ENCODE data around the gene FKBP5. TPM values are rescaled to one million over a fixed set of nuclear protein-coding genes. Genes with fewer than 3 reads are reported as not detected.

FKBP5 gene
- total RNA-seq, 1 donor, result 1.3 TPM

DNA sequence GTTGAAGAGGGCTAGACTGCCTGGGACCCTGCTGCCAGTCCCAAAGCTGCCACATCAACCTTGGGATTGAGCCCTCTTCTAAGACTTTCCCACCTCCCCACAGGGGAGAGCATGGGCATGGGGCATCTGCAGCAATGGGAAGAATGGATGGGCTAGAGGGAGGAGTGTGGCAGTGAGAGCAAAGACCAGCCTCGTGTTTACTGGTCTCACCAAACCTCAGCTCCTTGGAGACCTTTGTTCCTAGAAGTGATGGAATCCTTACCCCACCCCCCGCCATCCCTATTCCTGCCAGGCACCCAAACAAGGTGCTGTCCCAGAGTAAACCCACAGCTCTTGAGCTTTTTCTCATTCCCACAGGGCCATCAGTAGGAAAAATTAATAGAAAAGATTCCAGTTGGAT lies 28.1 kb upstream of the FKBP5 start:
- DNase-seq (ENCODE audit: low read depth), result no peak
- TF ChIP-seq, protein P1, sequence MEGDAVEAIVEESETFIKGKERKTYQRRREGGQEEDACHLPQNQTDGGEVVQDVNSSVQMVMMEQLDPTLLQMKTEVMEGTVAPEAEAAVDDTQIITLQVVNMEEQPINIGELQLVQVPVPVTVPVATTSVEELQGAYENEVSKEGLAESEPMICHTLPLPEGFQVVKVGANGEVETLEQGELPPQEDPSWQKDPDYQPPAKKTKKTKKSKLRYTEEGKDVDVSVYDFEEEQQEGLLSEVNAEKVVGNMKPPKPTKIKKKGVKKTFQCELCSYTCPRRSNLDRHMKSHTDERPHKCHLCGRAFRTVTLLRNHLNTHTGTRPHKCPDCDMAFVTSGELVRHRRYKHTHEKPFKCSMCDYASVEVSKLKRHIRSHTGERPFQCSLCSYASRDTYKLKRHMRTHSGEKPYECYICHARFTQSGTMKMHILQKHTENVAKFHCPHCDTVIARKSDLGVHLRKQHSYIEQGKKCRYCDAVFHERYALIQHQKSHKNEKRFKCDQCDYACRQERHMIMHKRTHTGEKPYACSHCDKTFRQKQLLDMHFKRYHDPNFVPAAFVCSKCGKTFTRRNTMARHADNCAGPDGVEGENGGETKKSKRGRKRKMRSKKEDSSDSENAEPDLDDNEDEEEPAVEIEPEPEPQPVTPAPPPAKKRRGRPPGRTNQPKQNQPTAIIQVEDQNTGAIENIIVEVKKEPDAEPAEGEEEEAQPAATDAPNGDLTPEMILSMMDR (IDR thresholded peaks at IDR 0.05; ENCODE audit: insufficient read depth, low read depth, low read length), result no peak
- no peak overlapping the region for H3K4me3 ChIP-seq (ENCODE audit: low read depth, low read length)

DNA sequence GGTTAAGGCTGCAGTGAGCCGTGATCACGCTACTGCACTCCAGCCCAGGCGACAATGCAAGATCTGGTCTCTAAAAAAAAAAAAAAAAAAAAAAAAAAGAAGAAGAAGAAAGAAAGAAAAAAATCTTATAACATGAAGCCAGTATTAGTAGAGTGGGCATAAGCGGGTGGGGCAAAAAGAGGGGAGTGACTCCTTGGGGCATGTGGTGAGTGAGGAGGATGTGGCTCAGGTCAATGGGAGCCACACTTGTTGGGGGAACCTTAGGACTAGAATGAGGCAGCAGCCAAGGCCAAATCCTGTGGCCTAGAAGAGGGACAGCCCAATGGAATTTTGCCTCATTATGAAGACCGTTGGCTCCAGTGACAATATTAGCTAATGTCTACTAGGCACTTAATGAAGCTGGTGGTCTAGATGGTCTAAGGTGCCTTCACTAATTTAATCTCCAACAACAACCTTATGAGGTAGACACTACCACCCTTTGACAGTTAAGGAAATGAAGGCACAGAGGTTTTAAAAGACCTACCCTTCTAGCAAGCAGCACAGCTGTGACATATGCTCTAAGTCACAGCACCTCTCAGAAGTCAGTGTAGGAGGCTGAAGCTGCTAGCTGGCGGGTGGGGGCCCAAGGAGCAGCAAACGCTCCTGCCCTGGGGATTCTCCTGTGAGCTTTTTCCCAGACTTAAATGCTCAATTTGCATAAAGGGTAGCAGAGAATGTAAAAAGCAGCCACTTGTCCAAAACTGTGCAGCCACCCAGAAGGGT lies 24.5 kb upstream of the FKBP5 start:
- H3K4me3 ChIP-seq (ENCODE audit: low read depth, low read length), result no peak overlapping the region
- TF ChIP-seq, protein P1 (IDR thresholded peaks at IDR 0.05; ENCODE audit: insufficient read depth, low read depth, low read length), result no peak
- DNase-seq (ENCODE audit: low read depth), result no peak

DNA sequence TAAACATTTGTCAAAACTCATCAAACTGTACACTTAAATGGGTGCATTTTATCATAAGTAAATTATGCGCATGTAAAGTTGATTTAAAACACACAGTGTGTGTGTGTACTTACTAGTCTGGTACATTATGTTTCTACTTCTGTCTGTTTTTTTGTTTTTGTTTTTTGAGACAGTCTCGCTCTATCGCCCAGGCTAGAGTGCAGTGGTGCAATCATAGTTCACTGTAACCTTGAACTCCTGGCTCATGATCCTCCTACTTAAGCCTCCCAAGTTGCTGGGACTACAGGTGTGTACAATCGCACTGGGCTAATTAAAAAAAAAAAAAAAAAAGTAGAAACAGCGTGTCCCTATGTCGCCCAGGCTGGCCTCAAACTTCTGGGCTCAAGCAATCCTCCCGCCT lies 23.0 kb upstream of the FKBP5 start:
- TF ChIP-seq, protein P1 (IDR thresholded peaks at IDR 0.05; ENCODE audit: insufficient read depth, low read depth, low read length), result no peak
- no peak for DNase-seq (ENCODE audit: low read depth)
- H3K4me3 ChIP-seq (ENCODE audit: low read depth, low read length), result no peak overlapping the region

DNA sequence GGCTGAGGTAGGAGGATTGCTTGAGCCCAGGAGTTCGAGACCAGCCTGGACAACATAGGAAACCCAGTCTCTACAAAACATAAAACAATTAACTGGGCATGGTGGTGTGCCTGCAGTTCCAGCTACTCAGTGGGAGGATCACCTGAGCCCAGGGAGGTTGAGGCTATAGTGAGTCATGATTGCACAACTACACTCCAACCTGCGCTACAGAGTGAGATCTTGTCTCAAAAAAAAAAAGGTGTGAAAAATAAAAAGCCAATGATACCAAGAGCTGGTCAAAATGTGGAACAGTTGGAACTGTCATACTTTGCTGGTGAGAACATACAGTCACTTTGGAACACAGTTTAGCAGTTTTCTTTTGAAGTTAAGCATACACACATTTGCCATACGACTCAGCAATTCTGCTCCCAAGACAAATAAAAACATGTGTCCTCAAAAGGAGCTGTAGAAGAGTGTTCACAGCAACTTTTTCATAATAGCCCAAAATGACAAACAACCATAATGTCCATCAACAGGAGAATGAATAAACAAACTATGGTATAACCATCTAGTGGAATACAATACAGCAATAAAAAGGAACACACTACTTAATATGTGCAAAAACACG lies 21.6 kb upstream of the FKBP5 start:
- peak; percentile 41 for DNase-seq (ENCODE audit: low read depth)
- TF ChIP-seq, protein P1 (IDR thresholded peaks at IDR 0.05; ENCODE audit: insufficient read depth, low read depth, low read length), result no peak
- no peak overlapping the region for H3K4me3 ChIP-seq (ENCODE audit: low read depth, low read length)

DNA sequence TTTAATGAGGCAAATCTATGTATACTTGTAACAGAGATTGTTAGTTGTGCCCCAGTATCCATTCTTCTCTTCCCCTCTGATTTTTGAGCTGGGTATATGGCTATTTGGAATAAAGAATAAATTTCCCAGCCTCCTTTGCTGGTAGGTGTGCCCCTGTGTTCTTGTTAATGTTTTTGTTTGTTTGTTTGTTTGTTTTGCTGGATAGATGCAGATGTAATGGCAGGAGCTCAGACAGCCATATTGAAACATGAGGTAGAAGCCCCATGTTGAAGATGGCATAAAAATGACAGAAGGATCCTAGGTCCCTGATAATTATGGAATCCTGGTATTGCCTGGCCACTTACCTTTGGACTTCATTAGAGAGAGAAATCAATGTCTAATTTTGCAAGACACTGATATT lies 19.9 kb upstream of the FKBP5 start:
- no peak overlapping the region for H3K4me3 ChIP-seq (ENCODE audit: low read depth, low read length)
- TF ChIP-seq, protein P1 (IDR thresholded peaks at IDR 0.05; ENCODE audit: insufficient read depth, low read depth, low read length), result no peak
- no peak for DNase-seq (ENCODE audit: low read depth)

DNA sequence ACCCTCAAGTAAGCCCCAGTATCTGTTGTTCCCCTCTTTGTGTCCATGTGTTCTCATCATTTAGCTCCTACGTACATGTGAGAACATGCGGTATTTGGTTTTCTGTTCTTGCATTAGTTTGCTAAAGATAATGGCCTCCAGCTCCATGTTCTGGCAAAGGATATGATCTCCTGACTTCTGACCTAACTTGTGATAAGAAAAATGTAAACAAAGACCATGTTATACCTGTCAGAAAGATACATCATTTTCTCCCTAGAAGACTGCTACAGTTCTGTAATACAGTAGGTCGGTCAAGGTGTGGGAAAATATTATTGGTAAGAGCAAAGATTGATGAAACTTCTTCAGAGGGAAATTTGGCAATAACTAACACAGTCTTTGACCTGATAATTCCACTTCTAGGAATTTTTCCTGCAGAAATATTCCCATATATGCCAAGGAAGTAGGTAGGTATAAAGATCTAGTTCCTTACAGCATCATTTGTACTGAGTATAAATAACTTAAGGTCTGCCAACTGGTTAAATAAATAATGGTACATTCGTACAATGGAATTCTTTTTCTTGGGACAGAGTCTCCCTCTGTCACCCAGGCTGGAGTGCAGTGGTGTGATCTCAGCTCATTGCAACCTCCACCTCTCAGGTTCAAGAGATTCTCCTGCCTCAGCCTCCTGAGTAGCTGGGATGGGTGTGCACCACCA lies 19.1 kb upstream of the FKBP5 start:
- no peak overlapping the region for H3K4me3 ChIP-seq (ENCODE audit: low read depth, low read length)
- no peak for DNase-seq (ENCODE audit: low read depth)
- TF ChIP-seq, protein P1 (IDR thresholded peaks at IDR 0.05; ENCODE audit: insufficient read depth, low read depth, low read length), result no peak
